ENCODE results near the gene ANXA5. TPM values are rescaled to one million over a fixed set of nuclear protein-coding genes. Genes with fewer than 3 reads are reported as not detected.

Gene ANXA5
- total and polyA plus RNA-seq, 2 experiments from 2014 or later: 129 to 181 TPM

DNA sequence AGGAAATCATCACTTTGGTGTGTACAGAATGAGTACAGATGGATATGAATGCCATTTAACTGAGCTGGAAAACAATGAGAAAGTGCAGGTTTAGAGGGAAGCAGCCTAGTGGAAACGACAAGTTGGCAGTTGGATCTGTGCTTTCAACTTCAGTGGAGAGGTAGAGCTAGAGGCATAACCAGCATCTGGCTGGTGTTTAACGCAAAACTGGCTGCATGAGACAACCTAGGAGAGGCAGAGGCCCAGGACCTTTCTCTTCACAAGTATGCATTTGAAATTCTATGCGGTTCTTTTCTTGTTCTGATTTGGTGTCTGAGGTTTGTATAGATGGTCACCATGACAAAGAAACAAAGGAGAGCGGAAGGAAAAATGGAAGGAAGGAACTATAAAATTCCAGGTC is 63.1 kb downstream of the ANXA5 start:
- DNase-seq (ENCODE audit: low spot score): peak; percentile 44
- Histone ChIP-seq H3K79me2 (replicated peaks; ENCODE audit: insufficient read depth) (no peaks in the 10 kb centered on the region), H4K20me1 (replicated peaks; ENCODE audit: insufficient read depth) (no peaks in the 10 kb centered on the region), H3K4me1 (ENCODE audit: insufficient read depth) (peaks cover 7% of the 10 kb centered on the region; the same call in 1 of the 2 replicates), H2AFZ (no peak overlapping the region), H3K27me3 (ENCODE audit: insufficient read depth) (no peaks in the 10 kb centered on the region), H3K36me3 (ENCODE audit: insufficient read depth) (no peaks in the 10 kb centered on the region), H3F3A (replicated peaks; ENCODE audit: low read depth) (no peaks in the 10 kb centered on the region), H3K9me2 (ENCODE audit: insufficient read depth) (no peaks in the 10 kb centered on the region), H3K4me3 (no peak overlapping the region), H3K4me2 (0 out of 2 replicates have a peak overlapping the region, but pooled peaks have one; percentile 9), H3K27ac (ENCODE audit: low read depth) (no peak overlapping the region)
- peaks cover 10% of the 10 kb centered on the region; the same call in 2 of the 3 replicates for H3K4me1 Mint-ChIP-seq
- no peaks in the 10 kb centered on the region for H3K36me3 Mint-ChIP-seq (ENCODE audit: low read depth)
- TF ChIP-seq, protein P1, sequence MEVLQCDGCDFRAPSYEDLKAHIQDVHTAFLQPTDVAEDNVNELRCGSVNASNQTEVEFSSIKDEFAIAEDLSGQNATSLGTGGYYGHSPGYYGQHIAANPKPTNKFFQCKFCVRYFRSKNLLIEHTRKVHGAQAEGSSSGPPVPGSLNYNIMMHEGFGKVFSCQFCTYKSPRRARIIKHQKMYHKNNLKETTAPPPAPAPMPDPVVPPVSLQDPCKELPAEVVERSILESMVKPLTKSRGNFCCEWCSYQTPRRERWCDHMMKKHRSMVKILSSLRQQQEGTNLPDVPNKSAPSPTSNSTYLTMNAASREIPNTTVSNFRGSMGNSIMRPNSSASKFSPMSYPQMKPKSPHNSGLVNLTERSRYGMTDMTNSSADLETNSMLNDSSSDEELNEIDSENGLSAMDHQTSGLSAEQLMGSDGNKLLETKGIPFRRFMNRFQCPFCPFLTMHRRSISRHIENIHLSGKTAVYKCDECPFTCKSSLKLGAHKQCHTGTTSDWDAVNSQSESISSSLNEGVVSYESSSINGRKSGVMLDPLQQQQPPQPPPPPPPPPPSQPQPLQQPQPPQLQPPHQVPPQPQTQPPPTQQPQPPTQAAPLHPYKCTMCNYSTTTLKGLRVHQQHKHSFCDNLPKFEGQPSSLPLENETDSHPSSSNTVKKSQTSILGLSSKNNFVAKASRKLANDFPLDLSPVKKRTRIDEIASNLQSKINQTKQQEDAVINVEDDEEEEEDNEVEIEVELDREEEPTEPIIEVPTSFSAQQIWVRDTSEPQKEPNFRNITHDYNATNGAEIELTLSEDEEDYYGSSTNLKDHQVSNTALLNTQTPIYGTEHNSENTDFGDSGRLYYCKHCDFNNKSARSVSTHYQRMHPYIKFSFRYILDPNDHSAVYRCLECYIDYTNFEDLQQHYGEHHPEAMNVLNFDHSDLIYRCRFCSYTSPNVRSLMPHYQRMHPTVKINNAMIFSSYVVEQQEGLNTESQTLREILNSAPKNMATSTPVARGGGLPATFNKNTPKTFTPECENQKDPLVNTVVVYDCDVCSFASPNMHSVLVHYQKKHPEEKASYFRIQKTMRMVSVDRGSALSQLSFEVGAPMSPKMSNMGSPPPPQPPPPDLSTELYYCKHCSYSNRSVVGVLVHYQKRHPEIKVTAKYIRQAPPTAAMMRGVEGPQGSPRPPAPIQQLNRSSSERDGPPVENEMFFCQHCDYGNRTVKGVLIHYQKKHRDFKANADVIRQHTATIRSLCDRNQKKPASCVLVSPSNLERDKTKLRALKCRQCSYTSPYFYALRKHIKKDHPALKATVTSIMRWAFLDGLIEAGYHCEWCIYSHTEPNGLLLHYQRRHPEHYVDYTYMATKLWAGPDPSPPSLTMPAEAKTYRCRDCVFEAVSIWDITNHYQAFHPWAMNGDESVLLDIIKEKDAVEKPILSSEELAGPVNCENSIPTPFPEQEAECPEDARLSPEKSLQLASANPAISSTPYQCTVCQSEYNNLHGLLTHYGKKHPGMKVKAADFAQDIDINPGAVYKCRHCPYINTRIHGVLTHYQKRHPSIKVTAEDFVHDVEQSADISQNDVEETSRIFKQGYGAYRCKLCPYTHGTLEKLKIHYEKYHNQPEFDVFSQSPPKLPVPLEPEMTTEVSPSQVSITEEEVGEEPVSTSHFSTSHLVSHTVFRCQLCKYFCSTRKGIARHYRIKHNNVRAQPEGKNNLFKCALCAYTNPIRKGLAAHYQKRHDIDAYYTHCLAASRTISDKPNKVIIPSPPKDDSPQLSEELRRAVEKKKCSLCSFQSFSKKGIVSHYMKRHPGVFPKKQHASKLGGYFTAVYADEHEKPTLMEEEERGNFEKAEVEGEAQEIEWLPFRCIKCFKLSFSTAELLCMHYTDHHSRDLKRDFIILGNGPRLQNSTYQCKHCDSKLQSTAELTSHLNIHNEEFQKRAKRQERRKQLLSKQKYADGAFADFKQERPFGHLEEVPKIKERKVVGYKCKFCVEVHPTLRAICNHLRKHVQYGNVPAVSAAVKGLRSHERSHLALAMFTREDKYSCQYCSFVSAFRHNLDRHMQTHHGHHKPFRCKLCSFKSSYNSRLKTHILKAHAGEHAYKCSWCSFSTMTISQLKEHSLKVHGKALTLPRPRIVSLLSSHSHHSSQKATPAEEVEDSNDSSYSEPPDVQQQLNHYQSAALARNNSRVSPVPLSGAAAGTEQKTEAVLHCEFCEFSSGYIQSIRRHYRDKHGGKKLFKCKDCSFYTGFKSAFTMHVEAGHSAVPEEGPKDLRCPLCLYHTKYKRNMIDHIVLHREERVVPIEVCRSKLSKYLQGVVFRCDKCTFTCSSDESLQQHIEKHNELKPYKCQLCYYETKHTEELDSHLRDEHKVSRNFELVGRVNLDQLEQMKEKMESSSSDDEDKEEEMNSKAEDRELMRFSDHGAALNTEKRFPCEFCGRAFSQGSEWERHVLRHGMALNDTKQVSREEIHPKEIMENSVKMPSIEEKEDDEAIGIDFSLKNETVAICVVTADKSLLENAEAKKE (CRISPR knock-in tag; IDR thresholded peaks at IDR 0.05): peak; percentile 25; the same call in 1 of the 2 replicates
- no peak for TF ChIP-seq EZH2 (IDR thresholded peaks at IDR 0.05; ENCODE audit: low read depth, unreplicated experiment)
- H3K27me3 Mint-ChIP-seq (ENCODE audit: insufficient read depth, low read depth, poor library complexity): no peaks in the 10 kb centered on the region
- no peaks in the 10 kb centered on the region for H3K9me3 Mint-ChIP-seq
- peak; percentile 58; the same call in 2 of the 3 replicates for ATAC-seq
- no peak overlapping the region for H3K4me3 Mint-ChIP-seq
- H3K27ac Mint-ChIP-seq: peak overlapping the region; percentile 11; the same call in 1 of the 2 replicates

DNA sequence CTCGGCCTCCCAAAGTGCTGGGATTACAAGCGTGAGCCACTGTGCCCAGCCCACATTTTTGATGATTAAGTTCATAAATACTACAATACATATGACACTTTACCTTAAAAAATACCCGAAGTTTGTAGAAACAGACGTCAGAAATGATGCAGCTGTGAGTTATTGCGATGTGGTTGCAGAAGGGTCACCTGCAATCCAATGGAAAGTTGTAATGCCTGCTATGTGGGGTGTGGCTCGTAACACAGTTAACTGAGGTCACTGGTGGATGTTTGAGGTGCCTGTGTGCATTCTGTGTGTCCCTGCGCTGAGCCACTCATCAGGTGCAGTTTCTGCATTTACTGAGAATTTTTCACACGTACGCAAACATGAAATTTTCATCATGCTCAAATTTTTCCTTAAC is 64.1 kb downstream of the ANXA5 start:
- TF ChIP-seq POLR2AphosphoS5 (IDR thresholded peaks at IDR 0.05; ENCODE audit: low read depth): no peak
- TF ChIP-seq, protein P2, sequence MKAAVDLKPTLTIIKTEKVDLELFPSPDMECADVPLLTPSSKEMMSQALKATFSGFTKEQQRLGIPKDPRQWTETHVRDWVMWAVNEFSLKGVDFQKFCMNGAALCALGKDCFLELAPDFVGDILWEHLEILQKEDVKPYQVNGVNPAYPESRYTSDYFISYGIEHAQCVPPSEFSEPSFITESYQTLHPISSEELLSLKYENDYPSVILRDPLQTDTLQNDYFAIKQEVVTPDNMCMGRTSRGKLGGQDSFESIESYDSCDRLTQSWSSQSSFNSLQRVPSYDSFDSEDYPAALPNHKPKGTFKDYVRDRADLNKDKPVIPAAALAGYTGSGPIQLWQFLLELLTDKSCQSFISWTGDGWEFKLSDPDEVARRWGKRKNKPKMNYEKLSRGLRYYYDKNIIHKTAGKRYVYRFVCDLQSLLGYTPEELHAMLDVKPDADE (IDR thresholded peaks at IDR 0.05): no peak
- H3K4me3 Mint-ChIP-seq: no peak overlapping the region
- no peaks in the 10 kb centered on the region for H3K9me3 Mint-ChIP-seq
- peaks cover 8% of the 10 kb centered on the region; the same call in 2 of the 3 replicates for H3K4me1 Mint-ChIP-seq
- Histone ChIP-seq H3F3A (replicated peaks; ENCODE audit: low read depth) (no peaks in the 10 kb centered on the region), H3K9me2 (ENCODE audit: insufficient read depth) (no peaks in the 10 kb centered on the region), H3K27ac (ENCODE audit: low read depth) (no peak overlapping the region), H4K20me1 (replicated peaks; ENCODE audit: insufficient read depth) (no peaks in the 10 kb centered on the region), H3K4me2 (no peak overlapping the region), H3K36me3 (ENCODE audit: insufficient read depth) (no peaks in the 10 kb centered on the region), H3K79me2 (replicated peaks; ENCODE audit: insufficient read depth) (no peaks in the 10 kb centered on the region), H3K27me3 (ENCODE audit: insufficient read depth) (no peaks in the 10 kb centered on the region), H3K4me1 (ENCODE audit: insufficient read depth) (peaks cover 7% of the 10 kb centered on the region; the same call in 1 of the 2 replicates), H2AFZ (no peak overlapping the region), H3K4me3 (no peak overlapping the region)
- no peak overlapping the region for H3K27ac Mint-ChIP-seq
- DNase-seq (ENCODE audit: low spot score) (no peak), ATAC-seq (no peak)
- H3K27me3 Mint-ChIP-seq (ENCODE audit: insufficient read depth, low read depth, poor library complexity): no peaks in the 10 kb centered on the region
- H3K36me3 Mint-ChIP-seq (ENCODE audit: low read depth): no peaks in the 10 kb centered on the region

Other genes starting within 250 kb of the ANXA5 start
- gene SMIM43, start 68.2 kb upstream of the ANXA5 start, total RNA-seq (2014; rRNA removed; shearing (Covaris generic)): 0.56 TPM in 1 of 2 replicates, not detected in the other
- gene SMIM43, start 68.2 kb upstream of the ANXA5 start, polyA plus RNA-seq (2016; fragmentation: Nextera tagmentation; extraction: Ambion mirVana): 0.21 and 0.26 TPM in 2 replicates
- gene EXOSC9, start 104.3 kb upstream of the ANXA5 start, total RNA-seq (2014; rRNA removed; shearing (Covaris generic)): 68.8 and 71.9 TPM in 2 replicates
- gene EXOSC9, start 104.3 kb upstream of the ANXA5 start, polyA plus RNA-seq (2016; fragmentation: Nextera tagmentation; extraction: Ambion mirVana): 95.2 and 105 TPM in 2 replicates
- gene CCNA2, start 126.9 kb upstream of the ANXA5 start, total RNA-seq (2014; rRNA removed; shearing (Covaris generic)): 160 and 167 TPM in 2 replicates
- 57.9 and 60.5 TPM in 2 replicates for gene CCNA2, start 126.9 kb upstream of the ANXA5 start, polyA plus RNA-seq (2016; fragmentation: Nextera tagmentation; extraction: Ambion mirVana)
- gene BBS7, start 173.5 kb upstream of the ANXA5 start, total RNA-seq (2014; rRNA removed; shearing (Covaris generic)): 14.8 and 15.9 TPM in 2 replicates
- gene BBS7, start 173.5 kb upstream of the ANXA5 start, polyA plus RNA-seq (2016; fragmentation: Nextera tagmentation; extraction: Ambion mirVana): 28.6 and 30.8 TPM in 2 replicates